Epithelial cell of prostate (primary cell): ENCODE results near the gene GH1.
"Not testable (repeated sequence)": the region's sequence is repeated elsewhere in the genome, so short reads cannot be mapped to it uniquely, and the experiment has no call there.

ENCODE experiments used
- DNase-seq: peaks from one replicate; pipeline ENCODE4 v3.0.0-alpha.2; 2011; ENCODE audit warnings: low read depth, low spot score
- H3K27ac ChIP-seq: fragments of 450-650 bp; 2 replicates; pipeline ENCODE4 v1.5.1; 2017; ENCODE audit warnings: mild to moderate bottlenecking

GH1 gene

GRCh38 chr17:63928172-63928666, 9.6 kb upstream of the GH1 start:
- DNase-seq, result no peak
- no peak overlapping the region for H3K27ac ChIP-seq

- no peak overlapping the region for H3K27ac ChIP-seq
- no peak for DNase-seq
Measured at GRCh38 chr17:63927464-63928171, 9.0 kb upstream of the GH1 start.

GRCh38 chr17:63926164-63926563, 7.5 kb upstream of the GH1 start:
- no peak for DNase-seq
- no peak overlapping the region for H3K27ac ChIP-seq

GRCh38 chr17:63925615-63926014, 7.0 kb upstream of the GH1 start:
- no peak overlapping the region for H3K27ac ChIP-seq
- no peak for DNase-seq

GRCh38 chr17:63922402-63922801, 3.8 kb upstream of the GH1 start:
- DNase-seq, H3K27ac ChIP-seq: not testable (repeated sequence)

GRCh38 chr17:63920779-63921178, 2.1 kb upstream of the GH1 start:
- DNase-seq, H3K27ac ChIP-seq: not testable (repeated sequence)

GRCh38 chr17:63920050-63920449, 1.4 kb upstream of the GH1 start:
- H3K27ac ChIP-seq, DNase-seq: not testable (repeated sequence)

GRCh38 chr17:63919311-63919723, 678 bp upstream of the GH1 start:
- no peak for DNase-seq
- no peak overlapping the region for H3K27ac ChIP-seq

- H3K27ac ChIP-seq, result no peak overlapping the region
- no peak for DNase-seq
Measured at GRCh38 chr17:63918305-63918704, 334 bp downstream of the GH1 start.

- DNase-seq, result no peak
- no peak overlapping the region for H3K27ac ChIP-seq
Measured at GRCh38 chr17:63917646-63918045, 993 bp downstream of the GH1 start.

- not testable (repeated sequence) for H3K27ac ChIP-seq, DNase-seq
Measured at GRCh38 chr17:63917206-63917605, 1.4 kb downstream of the GH1 start.

- DNase-seq, result no peak
- H3K27ac ChIP-seq, result no peak overlapping the region
Measured at GRCh38 chr17:63916566-63917185, 2.0 kb downstream of the GH1 start.

- not testable (repeated sequence) for H3K27ac ChIP-seq, DNase-seq
Measured at GRCh38 chr17:63915753-63916152, 2.9 kb downstream of the GH1 start.

GRCh38 chr17:63914471-63914870, 4.2 kb downstream of the GH1 start:
- DNase-seq, result no peak

GRCh38 chr17:63911657-63912100, 7.0 kb downstream of the GH1 start:
- H3K27ac ChIP-seq, result no peak overlapping the region
- no peak for DNase-seq

More at GRCh38 chr17:63914471-63914870, 4.2 kb downstream of the GH1 start:
- H3K27ac ChIP-seq, result no peak overlapping the region

- no peak within 1 kb of the TSS for H3K27ac ChIP-seq
- no peak for DNase-seq
Measured at GRCh38 chr17:63911041-63911635, 7.5 kb downstream of the GH1 start, which contains the start of gene CSHL1. Gene CSHL1 (minus strand): TSS chr17:63911258. CDS start chr17:63911196, 62 bp downstream.

- H3K27ac ChIP-seq, result no peak overlapping the region
- DNase-seq, result no peak
Measured at GRCh38 chr17:63910096-63910495, 8.5 kb downstream of the GH1 start.

GRCh38 chr17:63909586-63909985, 9.1 kb downstream of the GH1 start:
- not testable (repeated sequence) for DNase-seq

GRCh38 chr17:63907161-63907778, 11.4 kb downstream of the GH1 start:
- DNase-seq, H3K27ac ChIP-seq: not testable (repeated sequence)

More at GRCh38 chr17:63909586-63909985, 9.1 kb downstream of the GH1 start:
- H3K27ac ChIP-seq, result not testable (repeated sequence)

GRCh38 chr17:63904796-63905195, 13.8 kb downstream of the GH1 start:
- H3K27ac ChIP-seq, DNase-seq: not testable (repeated sequence)
